ENCODE results near the gene TSEN2. TPM values are rescaled to one million over a fixed set of nuclear protein-coding genes. Genes with fewer than 3 reads are reported as not detected.

TSEN2 gene
- total and polyA plus RNA-seq, 2 of the 13 experiments (the other 11 are each of a cell fraction or from before 2014, with no cell fraction given): 11.0 to 17.3 TPM

DNA sequence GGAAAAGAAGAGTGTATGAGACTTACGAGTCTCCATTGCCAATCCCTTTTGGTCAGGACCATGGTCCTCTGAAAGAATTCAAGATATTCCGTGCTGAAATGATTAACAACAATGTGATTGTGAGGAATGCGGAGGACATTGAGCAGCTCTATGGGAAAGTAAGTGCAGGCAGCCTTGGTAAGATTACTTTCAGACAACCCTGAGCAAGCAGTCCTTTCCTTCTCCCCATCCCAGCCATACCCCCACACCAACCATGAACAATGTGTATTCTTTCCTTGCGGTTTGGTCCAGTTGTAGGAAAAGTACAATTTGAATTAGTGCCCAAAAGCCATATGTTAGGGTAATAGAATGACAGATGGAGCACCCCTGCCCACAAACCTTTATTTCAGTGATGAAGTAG, 5.6 kb downstream of the TSEN2 start (continued):
- TF ChIP-seq, protein P1, sequence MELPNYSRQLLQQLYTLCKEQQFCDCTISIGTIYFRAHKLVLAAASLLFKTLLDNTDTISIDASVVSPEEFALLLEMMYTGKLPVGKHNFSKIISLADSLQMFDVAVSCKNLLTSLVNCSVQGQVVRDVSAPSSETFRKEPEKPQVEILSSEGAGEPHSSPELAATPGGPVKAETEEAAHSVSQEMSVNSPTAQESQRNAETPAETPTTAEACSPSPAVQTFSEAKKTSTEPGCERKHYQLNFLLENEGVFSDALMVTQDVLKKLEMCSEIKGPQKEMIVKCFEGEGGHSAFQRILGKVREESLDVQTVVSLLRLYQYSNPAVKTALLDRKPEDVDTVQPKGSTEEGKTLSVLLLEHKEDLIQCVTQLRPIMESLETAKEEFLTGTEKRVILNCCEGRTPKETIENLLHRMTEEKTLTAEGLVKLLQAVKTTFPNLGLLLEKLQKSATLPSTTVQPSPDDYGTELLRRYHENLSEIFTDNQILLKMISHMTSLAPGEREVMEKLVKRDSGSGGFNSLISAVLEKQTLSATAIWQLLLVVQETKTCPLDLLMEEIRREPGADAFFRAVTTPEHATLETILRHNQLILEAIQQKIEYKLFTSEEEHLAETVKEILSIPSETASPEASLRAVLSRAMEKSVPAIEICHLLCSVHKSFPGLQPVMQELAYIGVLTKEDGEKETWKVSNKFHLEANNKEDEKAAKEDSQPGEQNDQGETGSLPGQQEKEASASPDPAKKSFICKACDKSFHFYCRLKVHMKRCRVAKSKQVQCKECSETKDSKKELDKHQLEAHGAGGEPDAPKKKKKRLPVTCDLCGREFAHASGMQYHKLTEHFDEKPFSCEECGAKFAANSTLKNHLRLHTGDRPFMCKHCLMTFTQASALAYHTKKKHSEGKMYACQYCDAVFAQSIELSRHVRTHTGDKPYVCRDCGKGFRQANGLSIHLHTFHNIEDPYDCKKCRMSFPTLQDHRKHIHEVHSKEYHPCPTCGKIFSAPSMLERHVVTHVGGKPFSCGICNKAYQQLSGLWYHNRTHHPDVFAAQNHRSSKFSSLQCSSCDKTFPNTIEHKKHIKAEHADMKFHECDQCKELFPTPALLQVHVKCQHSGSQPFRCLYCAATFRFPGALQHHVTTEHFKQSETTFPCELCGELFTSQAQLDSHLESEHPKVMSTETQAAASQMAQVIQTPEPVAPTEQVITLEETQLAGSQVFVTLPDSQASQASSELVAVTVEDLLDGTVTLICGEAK (IDR thresholded peaks at IDR 0.05): no peak
- TF ChIP-seq, protein P1 (CRISPR knock-in tag; IDR thresholded peaks at IDR 0.05): no peak
- TF ChIP-seq, protein P2, sequence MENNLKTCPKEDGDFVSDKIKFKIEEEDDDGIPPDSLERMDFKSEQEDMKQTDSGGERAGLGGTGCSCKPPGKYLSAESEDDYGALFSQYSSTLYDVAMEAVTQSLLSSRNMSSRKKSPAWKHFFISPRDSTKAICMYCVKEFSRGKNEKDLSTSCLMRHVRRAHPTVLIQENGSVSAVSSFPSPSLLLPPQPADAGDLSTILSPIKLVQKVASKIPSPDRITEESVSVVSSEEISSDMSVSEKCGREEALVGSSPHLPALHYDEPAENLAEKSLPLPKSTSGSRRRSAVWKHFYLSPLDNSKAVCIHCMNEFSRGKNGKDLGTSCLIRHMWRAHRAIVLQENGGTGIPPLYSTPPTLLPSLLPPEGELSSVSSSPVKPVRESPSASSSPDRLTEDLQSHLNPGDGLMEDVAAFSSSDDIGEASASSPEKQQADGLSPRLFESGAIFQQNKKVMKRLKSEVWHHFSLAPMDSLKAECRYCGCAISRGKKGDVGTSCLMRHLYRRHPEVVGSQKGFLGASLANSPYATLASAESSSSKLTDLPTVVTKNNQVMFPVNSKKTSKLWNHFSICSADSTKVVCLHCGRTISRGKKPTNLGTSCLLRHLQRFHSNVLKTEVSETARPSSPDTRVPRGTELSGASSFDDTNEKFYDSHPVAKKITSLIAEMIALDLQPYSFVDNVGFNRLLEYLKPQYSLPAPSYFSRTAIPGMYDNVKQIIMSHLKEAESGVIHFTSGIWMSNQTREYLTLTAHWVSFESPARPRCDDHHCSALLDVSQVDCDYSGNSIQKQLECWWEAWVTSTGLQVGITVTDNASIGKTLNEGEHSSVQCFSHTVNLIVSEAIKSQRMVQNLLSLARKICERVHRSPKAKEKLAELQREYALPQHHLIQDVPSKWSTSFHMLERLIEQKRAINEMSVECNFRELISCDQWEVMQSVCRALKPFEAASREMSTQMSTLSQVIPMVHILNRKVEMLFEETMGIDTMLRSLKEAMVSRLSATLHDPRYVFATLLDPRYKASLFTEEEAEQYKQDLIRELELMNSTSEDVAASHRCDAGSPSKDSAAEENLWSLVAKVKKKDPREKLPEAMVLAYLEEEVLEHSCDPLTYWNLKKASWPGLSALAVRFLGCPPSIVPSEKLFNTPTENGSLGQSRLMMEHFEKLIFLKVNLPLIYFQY (CRISPR knock-in tag; IDR thresholded peaks at IDR 0.05; ENCODE audit: borderline replicate concordance): no peak
- TF ChIP-seq SP140L (CRISPR knock-in tag; IDR thresholded peaks at IDR 0.05; ENCODE audit: borderline replicate concordance) (no peak), NFKBIZ (CRISPR knock-in tag; IDR thresholded peaks at IDR 0.05) (no peak)
- TF ChIP-seq, protein P3, sequence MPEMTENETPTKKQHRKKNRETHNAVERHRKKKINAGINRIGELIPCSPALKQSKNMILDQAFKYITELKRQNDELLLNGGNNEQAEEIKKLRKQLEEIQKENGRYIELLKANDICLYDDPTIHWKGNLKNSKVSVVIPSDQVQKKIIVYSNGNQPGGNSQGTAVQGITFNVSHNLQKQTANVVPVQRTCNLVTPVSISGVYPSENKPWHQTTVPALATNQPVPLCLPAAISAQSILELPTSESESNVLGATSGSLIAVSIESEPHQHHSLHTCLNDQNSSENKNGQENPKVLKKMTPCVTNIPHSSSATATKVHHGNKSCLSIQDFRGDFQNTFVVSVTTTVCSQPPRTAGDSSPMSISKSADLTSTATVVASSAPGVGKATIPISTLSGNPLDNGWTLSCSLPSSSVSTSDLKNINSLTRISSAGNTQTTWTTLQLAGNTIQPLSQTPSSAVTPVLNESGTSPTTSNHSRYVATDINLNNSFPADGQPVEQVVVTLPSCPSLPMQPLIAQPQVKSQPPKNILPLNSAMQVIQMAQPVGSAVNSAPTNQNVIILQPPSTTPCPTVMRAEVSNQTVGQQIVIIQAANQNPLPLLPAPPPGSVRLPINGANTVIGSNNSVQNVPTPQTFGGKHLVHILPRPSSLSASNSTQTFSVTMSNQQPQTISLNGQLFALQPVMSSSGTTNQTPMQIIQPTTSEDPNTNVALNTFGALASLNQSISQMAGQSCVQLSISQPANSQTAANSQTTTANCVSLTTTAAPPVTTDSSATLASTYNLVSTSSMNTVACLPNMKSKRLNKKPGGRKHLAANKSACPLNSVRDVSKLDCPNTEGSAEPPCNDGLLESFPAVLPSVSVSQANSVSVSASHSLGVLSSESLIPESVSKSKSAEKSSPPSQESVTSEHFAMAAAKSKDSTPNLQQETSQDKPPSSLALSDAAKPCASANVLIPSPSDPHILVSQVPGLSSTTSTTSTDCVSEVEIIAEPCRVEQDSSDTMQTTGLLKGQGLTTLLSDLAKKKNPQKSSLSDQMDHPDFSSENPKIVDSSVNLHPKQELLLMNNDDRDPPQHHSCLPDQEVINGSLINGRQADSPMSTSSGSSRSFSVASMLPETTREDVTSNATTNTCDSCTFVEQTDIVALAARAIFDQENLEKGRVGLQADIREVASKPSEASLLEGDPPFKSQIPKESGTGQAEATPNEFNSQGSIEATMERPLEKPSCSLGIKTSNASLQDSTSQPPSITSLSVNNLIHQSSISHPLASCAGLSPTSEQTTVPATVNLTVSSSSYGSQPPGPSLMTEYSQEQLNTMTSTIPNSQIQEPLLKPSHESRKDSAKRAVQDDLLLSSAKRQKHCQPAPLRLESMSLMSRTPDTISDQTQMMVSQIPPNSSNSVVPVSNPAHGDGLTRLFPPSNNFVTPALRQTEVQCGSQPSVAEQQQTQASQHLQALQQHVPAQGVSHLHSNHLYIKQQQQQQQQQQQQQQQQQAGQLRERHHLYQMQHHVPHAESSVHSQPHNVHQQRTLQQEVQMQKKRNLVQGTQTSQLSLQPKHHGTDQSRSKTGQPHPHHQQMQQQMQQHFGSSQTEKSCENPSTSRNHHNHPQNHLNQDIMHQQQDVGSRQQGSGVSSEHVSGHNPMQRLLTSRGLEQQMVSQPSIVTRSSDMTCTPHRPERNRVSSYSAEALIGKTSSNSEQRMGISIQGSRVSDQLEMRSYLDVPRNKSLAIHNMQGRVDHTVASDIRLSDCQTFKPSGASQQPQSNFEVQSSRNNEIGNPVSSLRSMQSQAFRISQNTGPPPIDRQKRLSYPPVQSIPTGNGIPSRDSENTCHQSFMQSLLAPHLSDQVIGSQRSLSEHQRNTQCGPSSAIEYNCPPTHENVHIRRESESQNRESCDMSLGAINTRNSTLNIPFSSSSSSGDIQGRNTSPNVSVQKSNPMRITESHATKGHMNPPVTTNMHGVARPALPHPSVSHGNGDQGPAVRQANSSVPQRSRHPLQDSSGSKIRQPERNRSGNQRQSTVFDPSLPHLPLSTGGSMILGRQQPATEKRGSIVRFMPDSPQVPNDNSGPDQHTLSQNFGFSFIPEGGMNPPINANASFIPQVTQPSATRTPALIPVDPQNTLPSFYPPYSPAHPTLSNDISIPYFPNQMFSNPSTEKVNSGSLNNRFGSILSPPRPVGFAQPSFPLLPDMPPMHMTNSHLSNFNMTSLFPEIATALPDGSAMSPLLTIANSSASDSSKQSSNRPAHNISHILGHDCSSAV (CRISPR knock-in tag; IDR thresholded peaks at IDR 0.05; ENCODE audit: borderline replicate concordance): no peak
